Measurements from ENCODE around the gene RBBP4. TPM values are rescaled to one million over a fixed set of nuclear protein-coding genes. Genes with fewer than 3 reads are reported as not detected.

RBBP4 gene
- 244 and 254 TPM in 2 replicates for total RNA-seq
- long read RNA-seq, full-length matches to known transcripts: 455 of 530 reads
- long read RNA-seq, partial matches to known transcripts: 46 of 530 reads
- long read RNA-seq, other reads (novel, unspliced or antisense): 29 of 530 reads

DNA sequence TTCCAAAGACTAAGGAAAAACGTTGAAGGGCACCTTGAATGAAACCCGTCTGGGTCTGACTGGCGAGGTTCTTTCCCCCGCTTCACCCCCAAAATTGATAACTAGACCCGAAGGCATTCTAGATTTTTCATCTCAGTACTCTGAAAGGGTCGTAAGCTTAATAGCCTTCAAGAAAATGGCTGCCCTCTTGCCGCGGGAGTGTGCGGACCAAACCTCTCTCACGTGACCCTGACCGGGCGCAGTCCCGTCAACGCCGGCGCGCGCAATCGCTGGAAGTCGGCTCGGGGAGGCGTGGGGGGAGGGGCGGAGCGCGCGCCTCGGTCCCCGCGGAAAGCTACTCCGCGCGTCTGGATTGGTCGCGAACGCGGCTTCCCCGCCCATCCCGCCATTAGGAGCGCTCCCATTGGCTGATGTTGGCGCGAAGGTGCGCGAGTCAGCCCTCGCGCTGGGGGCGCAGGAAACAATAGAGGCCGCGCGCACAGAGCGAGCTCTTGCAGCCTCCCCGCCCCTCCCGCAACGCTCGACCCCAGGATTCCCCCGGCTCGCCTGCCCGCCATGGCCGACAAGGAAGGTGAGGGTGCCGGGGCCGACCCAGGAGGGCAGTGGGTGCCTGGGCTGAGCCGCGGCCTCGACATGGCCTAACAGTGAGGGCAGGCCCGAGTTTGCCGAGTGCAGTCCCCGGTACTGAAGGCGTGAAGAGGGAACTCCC is at the start of gene RBBP4:
Gene RBBP4 (plus strand): TSS at position 457 of the 709 bp plus-strand sequence. CDS start 99 bp downstream, at position 556.
- H3K9me3 Mint-ChIP-seq (ENCODE audit: unreplicated experiment): no peaks in the 10 kb centered on the region

GRCh38 chr1:32605711-32606424 is 45.1 kb upstream of the RBBP4 start:
- DNase-seq (ENCODE audit: extremely low spot score, unreplicated experiment): no peak
- H3K27ac Mint-ChIP-seq (ENCODE audit: unreplicated experiment): no peak overlapping the region
- no peaks in the 10 kb centered on the region for H3K27me3 Mint-ChIP-seq (ENCODE audit: unreplicated experiment)
- no peak for TF ChIP-seq CTCF (IDR thresholded peaks at IDR 0.05)
- H3K4me3 Mint-ChIP-seq (ENCODE audit: unreplicated experiment): no peak overlapping the region
- no peaks in the 10 kb centered on the region for H3K4me1 Mint-ChIP-seq (ENCODE audit: unreplicated experiment)
- H3K36me3 Mint-ChIP-seq (ENCODE audit: unreplicated experiment): peaks cover 1% of the 10 kb centered on the region
- H3K9me3 Mint-ChIP-seq (ENCODE audit: unreplicated experiment): no peaks in the 10 kb centered on the region

More for the DNA sequence above, at the start of gene RBBP4:
- H3K27ac Mint-ChIP-seq (ENCODE audit: unreplicated experiment): peak within 1 kb of the TSS; percentile 100
- no peak for TF ChIP-seq CTCF (IDR thresholded peaks at IDR 0.05)
- H3K4me1 Mint-ChIP-seq (ENCODE audit: unreplicated experiment): peaks cover 45% of the 10 kb centered on the region
- no peaks in the 10 kb centered on the region for H3K27me3 Mint-ChIP-seq (ENCODE audit: unreplicated experiment)
- H3K4me3 Mint-ChIP-seq (ENCODE audit: unreplicated experiment): peak within 1 kb of the TSS; percentile 91
- peaks cover 18% of the 10 kb centered on the region for H3K36me3 Mint-ChIP-seq (ENCODE audit: unreplicated experiment)
- DNase-seq (ENCODE audit: extremely low spot score, unreplicated experiment): peak; percentile 100

DNA sequence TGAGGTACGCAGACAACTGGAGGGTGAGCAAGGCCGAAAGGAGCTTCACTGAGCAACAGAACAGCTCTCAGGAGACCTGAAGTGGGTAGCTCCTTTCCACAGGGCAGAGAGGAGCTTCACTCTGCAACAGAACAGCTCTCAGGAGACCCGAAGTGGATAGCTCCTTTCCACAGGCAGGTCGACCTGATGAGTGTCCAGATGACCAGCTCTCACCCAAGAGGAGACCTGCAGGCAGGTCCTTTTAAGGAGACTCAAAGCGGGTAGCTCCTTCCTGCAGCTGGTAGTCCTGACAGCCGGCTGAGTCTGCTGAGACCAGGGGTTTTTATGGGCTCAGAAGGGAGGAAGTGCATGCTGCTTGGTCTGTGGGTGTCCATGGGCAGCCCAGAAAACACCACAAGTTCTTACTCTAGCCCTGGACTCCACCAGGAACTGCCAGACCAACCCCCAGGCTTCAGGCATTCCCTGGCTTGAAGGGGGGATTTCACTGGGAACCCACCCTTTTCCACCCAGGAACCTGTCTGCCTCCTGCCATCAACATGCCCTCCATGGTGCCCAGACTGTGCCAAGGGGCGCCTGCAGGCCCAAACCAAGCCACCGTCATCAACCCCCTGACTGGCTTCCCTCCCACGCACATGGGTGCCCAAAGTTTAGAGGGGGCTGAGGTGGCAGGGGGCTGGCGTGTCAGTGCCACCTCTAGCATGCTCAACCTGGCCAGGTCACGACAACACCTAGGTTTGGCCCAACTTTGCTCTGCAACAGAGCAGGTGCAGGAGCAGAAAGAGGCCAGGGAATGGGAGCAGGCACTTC is 44.2 kb upstream of the RBBP4 start:
- Mint-ChIP-seq H3K27ac (ENCODE audit: unreplicated experiment) (no peak overlapping the region), H3K4me3 (ENCODE audit: unreplicated experiment) (no peak overlapping the region), H3K9me3 (ENCODE audit: unreplicated experiment) (no peaks in the 10 kb centered on the region), H3K36me3 (ENCODE audit: unreplicated experiment) (peaks cover 1% of the 10 kb centered on the region), H3K27me3 (ENCODE audit: unreplicated experiment) (no peaks in the 10 kb centered on the region), H3K4me1 (ENCODE audit: unreplicated experiment) (no peaks in the 10 kb centered on the region)
- no peak for TF ChIP-seq CTCF (IDR thresholded peaks at IDR 0.05)
- DNase-seq (ENCODE audit: extremely low spot score, unreplicated experiment): no peak

DNA sequence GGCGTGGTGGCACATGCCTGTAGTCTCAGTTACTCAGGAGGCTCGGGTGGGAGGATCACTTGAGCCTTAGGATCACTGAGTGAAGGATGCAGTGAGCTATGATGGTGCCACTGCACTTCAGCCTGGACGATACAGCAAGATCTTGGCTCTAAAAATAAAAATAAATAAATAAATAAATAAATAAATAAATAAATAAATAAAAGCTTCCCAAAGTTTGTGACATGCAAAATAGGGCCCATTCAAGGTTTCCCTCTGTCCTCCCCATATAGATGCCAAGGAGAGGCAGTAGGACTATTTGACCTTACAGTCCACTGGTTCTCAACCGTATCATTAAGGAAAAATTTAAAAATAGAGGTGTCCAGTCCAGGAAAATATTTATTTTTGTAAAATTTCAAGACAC is 41.8 kb upstream of the RBBP4 start:
- Mint-ChIP-seq H3K4me1 (ENCODE audit: unreplicated experiment) (peaks cover 7% of the 10 kb centered on the region), H3K36me3 (ENCODE audit: unreplicated experiment) (no peaks in the 10 kb centered on the region), H3K27ac (ENCODE audit: unreplicated experiment) (no peak overlapping the region), H3K4me3 (ENCODE audit: unreplicated experiment) (no peak overlapping the region), H3K27me3 (ENCODE audit: unreplicated experiment) (no peaks in the 10 kb centered on the region), H3K9me3 (ENCODE audit: unreplicated experiment) (no peaks in the 10 kb centered on the region)
- DNase-seq (ENCODE audit: extremely low spot score, unreplicated experiment): no peak
- TF ChIP-seq CTCF (IDR thresholded peaks at IDR 0.05): no peak

Data from osteocyte (in vitro differentiated cells).